Right renal cortex interstitium (tissue), 3 donors: ENCODE measurements around the gene CD248. TPM values are rescaled to one million over a fixed set of nuclear protein-coding genes. Genes with fewer than 3 reads are reported as not detected.
"Not testable (repeated sequence)": the region's sequence is repeated elsewhere in the genome, so short reads cannot be mapped to it uniquely, and the experiment has no call there.

Experiments
- DNase-seq, 3 donors: peaks; one replicate each; pipeline ENCODE4 v3.0.0-alpha.2; 2013; ENCODE audit warnings: low read depth in 3 of 3, low spot score in 2 of 3
- polyA plus RNA-seq, 3 donors: library from polyadenylated mRNA; unstranded; fragments of 120-200 nt; gene quantifications; one replicate each; pipeline ENCODE4 v1.2.1, GENCODE V29; 2013; ENCODE audit not compliant: insufficient read length in 3 of 3

The CD248 gene
- polyA plus RNA-seq, 3 donors = 54.0 to 61.4 (median 56.2) TPM

DNA sequence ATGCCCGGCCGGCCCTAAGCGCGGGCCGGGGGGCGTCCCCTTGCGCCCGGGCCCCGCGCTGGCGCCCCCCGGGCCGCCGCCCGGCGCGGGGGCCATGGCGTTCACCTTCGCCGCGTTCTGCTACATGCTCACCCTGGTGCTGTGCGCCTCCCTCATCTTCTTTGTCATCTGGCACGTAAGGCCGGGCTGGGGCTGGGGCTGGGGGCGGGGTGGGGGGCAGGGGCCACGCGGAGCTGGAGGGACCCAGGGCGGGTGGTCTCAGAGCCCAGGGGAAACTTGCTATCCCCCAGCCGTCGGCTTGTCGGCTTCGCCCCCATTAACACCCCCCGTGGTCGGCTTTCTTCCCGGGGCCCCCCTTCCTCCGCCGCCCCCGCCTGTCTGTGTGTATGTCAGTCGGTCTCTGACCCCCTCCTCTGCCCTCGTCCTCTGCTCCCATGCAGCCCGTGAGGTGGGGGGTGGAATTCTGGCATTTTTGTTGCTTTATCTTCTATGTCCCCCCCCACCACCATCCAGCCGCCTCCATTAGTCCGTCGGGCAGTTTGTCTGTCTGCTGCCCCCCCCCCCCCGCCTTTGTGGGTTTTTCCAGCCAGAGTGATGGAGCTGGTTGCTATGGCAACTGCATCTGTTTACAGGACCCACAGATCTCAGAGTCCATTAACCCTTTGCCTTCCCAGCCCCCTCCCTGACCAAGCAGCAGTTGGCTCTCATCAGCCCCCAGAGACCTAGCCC lies 38.3 kb downstream of the CD248 start:
- no peak for DNase-seq

DNA sequence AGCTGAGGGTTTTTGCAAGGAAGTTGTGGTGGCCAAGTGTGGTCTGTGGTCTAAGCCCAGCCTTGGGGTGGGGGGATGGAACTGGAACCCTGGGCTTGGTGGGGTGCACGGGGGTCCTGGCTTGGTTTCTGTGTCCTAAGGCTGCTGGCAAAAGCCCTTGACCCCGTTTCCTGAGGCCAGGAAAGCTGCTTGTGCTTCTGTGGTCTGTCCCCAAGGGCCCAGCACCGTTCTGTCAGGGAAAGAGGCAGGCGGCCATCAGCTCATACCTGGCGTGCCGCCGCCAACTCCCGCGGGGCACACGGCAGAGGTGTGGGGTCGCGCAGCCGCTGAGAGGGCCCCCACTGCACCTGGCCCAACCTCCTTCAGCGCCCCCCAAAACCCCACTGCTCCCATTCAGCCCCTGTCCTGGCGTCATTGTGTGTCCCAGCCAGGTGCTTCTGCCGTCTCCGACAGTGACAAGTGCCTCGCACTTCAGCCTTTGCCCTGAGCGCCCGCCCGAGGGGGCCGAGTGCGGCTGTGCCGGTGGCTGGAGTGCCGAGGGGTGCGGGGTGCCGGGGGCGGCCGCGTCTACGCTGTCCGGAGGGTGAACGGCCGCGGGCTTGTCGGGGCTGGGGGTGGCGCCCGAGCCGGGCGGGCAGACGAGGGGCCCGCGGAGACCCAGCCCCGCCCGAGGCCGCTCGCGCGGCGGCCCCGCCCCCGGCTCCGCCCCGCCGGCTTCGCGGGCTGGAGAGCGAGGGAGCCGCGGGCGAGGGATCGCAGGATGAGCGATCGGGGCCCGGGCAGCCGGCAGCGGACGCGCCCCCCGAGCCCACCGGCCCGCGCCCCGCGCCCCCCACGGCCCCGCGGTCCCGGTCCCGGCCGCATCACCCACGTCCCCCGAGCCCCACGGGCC lies 39.1 kb downstream of the CD248 start, which contains the start of gene CNIH2:
Gene CNIH2, plus strand, starts transcription at position 705 of the 892 bp plus-strand sequence. CDS start 282 bp downstream, outside the sequence.
- DNase-seq = no peak

DNA sequence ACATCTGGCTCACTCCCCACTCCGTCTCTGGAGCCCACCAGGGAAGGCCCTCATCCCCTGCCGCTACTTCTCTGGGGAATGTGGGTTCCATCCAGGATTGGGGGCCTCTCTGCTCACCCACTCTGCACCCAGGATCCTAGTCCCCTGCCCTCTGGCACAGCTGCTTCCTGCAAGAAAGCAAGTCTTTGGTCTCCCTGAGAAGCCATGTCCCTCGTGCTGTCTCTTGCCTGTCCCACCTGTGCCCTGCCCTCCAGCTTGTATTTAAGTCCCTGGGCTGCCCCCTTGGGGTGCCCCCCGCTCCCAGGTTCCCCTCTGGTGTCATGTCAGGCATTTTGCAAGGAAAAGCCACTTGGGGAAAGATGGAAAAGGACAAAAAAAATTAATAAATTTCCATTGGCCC lies 39.8 kb downstream of the CD248 start:
- DNase-seq = not testable (repeated sequence)

DNA sequence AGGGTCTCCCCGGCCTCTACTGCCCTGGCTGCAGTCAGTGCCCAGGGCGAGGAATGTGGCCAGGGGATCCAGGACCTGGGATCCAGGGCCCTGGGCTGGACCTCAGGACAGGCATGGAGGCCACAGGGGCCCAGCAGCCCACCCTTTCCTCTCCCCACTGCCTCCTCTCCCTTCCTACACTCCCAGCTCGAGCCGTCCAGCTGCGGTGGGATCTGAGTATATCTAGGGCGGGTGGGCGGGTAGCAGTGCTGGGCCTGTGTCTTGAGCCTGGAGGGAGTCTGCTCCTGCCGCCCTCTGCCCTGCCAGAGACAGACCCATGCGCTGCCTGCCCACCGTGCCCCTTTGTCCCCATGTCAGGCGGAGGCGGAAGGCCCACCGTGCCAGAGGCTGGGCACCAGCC lies 40.2 kb downstream of the CD248 start:
- DNase-seq = not testable (repeated sequence)

DNA sequence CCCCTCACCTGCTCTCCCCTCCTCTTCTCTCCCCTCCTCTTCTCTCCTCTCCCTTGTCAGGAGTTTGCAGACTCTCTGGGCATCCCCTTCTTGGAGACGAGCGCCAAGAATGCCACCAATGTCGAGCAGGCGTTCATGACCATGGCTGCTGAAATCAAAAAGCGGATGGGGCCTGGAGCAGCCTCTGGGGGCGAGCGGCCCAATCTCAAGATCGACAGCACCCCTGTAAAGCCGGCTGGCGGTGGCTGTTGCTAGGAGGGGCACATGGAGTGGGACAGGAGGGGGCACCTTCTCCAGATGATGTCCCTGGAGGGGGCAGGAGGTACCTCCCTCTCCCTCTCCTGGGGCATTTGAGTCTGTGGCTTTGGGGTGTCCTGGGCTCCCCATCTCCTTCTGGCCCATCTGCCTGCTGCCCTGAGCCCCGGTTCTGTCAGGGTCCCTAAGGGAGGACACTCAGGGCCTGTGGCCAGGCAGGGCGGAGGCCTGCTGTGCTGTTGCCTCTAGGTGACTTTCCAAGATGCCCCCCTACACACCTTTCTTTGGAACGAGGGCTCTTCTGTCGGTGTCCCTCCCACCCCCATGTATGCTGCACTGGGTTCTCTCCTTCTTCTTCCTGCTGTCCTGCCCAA lies 40.7 kb downstream of the CD248 start:
- DNase-seq = no peak

DNA sequence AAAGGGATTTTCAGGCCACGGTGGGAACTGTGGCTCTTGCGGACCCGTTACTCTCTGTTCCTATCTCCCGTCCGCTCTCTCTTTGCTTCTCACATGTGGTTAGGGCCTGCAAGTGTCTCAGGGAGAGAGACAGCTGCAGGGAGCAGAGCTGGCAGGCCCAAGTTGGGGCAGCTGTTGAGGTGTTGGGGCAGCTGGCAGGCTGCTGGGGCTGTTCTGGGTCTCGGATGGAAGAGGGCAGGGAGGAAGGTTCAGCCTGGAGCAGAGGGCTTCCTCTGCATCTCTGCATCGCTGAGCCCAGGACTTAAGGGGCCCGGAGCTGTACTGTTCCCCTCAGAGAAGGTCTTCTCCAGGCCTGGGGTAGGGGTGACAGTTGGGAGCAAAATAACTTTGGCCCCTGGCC lies 41.4 kb downstream of the CD248 start:
- no peak for DNase-seq

DNA sequence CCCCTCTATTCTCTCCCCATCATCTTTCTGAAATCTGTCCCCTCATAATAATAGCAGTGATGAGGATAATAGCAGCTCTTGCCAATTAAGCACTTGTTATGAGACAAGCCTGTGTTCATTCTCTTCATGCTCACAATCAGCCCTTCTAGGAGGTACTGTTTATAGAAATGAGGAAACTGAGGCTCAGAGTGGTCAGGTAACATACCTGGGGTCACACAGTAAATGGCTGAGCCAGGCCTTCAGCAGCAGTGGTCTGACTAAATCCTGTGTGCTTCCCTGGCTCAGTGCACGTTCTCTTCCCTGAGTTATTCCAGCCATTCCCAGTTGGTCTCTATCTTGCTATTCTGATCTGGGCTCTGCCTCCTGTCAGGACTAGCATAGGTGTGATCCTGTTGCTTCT lies 42.6 kb downstream of the CD248 start:
- DNase-seq = no peak

DNA sequence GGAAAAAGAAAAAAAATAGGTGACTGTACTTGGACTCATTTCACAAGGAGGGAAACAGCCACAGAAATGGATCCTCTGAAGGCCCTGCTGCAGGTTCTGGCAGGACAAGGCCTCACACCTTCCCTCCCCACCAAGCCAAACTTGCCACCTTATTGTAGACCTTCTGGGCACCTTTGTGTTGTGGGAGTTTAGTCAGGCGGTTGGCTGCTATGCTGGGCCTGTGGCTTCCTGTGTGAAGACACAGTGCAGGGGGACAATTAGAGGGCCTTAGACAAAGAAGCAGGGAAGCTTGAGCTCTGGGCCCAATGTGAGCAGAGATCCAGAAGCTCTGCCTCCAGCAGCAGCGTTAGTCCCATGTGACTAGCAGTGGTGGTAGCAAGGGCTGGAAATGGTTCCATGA lies 44.2 kb downstream of the CD248 start:
- no peak for DNase-seq

DNA sequence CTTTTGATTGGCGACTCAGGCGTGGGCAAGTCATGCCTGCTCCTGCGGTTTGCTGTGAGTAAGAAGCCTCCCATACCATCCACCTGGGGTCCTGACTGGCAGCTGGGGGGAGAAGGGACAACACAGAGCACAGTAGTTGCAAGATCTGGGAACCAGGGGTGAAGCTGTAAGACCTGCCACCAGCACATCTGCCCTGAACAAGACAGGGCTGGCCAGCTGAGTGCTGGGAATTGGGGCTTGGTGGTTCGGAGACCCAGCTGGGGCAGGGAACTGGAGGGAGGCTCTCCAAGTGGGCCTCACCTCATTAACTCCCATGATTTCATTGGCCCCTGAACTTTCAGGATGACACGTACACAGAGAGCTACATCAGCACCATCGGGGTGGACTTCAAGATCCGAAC lies 45.0 kb downstream of the CD248 start:
- no peak for DNase-seq

DNA sequence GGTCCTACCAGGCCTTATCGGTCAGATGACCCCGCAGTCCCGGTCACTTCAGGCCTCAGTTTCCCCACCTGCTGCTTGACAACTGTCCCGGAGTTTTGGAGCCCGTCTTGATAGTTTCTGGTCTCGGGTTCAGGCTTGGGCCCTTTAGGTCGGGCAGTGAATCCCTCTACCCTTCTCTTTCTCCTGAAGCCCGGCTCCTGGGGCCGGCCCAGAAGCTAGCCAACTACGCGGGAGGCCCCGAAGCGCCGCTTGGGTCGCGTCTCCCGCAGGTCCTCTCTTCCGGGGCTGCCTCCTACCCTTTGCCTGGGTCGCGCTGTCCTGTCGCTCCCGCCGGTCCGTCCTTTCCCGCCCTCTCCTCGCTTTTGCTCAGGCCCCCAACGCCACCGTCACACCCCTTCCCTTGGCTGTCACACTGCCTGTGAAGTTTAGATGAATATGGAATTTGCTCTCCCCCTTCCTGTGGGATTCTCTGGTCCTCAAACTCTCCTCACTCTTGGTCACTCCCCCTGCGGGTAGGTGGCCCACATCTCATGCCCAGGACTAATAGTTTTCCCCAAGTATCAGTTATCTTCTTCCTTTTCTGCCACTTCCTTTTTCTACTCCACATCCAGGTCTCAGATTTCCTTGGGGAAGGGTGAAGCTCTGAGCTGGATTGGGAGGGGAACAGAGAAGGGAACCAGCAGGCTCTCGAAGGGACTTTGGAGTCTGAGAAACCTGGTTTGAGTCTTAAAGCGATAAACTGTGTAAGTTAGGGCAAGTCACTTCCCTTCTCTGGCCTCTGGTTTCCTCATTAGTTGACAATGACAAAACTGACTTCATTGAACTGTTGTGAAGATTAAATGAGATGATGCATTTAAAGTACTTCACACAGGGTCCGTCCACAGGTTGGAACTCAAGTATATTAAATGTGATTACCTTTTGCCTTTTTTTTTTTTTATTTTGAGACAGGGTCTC lies 47.6 kb downstream of the CD248 start:
- DNase-seq = no peak

DNA sequence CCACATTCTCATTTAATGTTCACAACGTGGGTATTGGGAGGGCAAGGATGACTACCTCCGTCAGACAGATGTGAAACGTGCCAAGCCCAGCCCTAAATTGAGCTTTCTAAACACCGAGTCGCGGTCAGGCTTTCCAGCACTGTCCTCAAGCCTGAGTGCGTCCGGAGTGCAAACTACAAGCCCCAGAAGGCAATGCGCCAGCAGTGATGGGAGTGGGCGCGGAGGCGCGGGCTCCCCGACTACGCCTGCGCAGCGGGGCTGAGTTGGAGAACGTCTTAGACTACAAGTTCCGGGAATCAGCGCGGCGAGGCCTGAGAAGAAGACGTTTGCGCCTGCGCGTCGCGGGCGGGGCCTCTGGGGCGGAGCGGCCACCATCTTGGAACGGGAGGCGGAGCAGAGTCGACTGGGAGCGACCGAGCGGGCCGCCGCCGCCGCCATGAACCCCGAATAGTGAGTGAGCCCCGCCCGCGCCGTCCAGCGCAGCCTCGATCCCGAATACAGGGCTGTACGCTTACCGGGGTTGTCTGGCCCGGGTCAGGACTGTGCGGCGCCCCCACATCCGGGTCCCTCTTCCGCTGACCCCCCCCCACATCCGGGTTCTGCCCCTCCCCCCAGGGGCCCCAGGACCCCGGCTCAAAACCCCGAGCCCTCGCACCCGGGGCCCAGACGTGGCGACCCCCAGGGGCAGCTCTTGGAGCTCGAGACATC lies 48.4 kb downstream of the CD248 start, which contains the start of gene RAB1B:
Gene RAB1B, plus strand, starts transcription at position 396 of the 708 bp plus-strand sequence. Its CDS starts 41 bp downstream, at position 437.
- peak; percentile 98 to 100 (median 100) for DNase-seq

DNA sequence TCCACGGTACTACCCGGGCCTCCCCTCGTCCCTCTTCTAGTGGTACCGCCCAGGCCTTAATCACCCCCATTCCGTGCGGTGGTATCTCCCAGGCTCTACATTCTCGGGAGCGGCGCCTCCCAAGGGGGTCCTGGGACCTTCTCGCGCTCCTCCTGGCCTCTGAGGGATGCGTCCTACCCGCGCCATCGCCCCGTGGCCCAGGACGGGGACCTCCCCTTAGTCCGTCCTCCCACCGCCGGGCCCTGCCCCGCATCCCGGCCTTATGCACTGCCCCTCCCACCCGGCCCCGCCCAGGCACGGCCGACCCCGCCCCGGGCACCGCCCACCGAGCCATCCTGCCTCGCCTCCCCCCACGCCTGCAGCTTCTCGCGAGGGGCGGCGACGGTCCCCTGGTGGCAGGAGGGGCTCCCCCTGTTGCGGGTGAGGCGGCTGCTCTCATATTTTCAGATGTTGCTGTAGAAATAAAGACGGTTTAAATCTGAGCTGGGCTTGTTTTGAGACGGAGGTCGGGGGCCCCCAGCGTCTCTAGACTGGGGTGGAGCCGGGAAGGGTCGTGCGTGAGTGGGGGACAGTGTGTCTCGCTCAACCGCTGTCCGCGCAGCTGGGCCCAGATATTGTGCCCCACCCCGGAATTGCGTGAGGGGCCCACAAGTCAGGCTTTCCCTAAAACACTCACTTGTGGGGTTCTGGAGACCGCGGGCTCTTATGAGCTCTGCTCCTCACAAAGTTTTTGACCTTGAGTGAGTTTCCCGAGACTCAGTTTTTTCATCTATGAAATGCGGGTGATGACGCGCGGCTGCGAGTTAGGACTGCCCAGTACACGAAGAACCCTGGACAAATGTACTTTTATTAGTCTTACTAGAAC lies 49.2 kb downstream of the CD248 start:
- peak in 2 of 3 donors; percentile 78 to 80 for DNase-seq

DNA sequence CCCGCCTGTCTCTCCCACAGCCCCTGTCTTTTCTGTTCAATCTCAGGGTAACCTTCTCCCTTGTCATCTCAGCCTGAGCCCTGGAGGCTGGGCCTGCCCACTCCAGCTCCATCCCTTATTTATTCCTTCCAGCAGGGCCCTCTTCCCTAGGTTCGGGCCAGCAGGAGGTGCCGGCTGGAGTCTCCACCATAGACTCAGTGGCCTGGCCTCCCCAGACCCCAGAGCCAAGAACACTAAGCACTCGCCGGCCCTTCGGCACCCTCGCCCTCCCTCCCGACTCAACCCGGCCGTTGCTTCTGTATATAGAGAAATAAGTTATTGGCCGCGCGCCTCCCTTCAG lies 49.8 kb downstream of the CD248 start:
- no peak for DNase-seq

DNA sequence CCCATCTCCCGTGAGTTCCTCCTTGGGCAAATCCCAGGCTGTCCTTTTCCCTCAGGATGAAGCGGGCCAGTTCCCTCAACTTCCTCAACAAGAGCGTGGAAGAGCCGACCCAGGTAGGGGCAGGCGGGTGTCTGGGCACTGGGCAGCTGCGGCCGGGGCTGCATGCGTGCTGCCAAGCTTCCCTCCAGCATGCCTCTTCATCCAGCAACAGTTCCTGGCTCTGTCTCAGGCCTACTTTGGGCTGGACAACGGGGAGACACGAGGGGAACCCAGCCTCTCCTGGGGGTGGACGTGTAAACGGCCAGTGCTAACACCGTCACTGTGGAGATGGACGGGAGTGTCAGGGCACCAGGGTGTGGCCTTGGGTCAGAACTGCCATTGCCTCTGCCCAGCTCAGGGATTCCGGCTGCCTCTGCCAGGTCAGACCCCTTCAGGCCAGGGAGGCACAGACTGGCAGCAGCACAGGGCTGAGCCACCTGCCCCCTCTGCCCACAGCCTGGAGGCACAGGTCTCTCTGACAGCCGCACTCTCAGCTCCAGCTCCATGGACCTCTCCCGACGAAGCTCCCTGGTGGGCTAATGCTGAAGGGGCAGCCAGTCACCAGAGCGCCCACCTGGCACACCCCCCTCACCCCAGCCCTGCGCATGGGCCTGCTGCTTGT lies 50.3 kb downstream of the CD248 start:
- no peak for DNase-seq

DNA sequence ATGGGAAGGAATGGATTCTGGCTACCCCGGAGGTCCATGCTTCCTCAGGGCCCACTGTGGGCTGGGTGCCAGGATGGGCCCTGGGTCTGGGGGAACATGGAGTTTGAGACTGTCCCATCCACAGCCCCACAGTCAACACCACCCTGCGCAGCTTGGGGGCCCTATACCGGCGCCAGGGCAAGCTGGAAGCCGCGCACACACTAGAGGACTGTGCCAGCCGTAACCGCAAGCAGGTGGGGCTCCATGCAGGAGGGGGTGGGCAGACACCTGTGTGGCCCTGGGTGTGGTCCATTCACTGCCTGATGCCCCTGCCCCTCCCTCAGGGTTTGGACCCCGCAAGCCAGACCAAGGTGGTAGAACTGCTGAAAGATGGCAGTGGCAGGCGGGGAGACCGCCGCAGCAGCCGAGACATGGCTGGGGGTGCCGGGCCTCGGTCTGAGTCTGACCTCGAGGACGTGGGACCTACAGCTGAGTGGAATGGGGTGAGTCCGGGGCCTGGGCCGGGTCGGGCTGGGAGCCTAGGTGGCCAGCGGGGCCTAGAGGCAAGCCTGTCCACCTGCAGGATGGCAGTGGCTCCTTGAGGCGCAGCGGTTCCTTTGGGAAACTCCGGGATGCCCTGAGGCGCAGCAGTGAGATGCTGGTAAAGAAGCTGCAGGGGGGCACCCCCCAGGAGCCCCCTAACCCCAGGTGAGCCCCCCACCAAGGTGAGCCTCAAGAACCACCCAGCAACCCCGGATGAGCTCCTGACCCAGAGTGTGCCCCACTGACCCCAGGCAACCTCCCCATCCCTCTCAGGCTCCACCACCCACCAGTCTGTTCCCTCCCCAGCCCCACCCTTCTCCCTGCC lies 51.1 kb downstream of the CD248 start:
- no peak for DNase-seq

DNA sequence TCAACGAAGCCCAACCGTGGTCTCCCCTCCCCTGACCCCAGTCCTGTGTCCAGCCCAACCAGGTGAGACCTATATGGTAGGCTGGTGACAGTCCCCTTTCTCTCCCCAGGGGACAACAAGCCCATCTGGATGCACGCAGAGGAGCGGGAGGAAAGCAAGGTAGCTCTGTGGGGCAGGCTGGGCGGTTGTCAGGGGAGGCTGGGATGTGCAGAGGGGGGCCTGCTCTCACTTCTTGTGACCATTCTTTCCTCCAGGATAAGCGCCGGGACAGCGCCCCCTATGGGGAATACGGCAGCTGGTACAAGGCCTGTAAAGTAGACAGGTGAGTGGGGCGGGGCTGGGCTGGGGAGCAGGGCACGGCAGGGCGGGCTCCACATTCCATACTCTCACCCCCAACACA lies 51.9 kb downstream of the CD248 start:
- DNase-seq = no peak
